GM23338 (cell line): ENCODE results near the gene LMNA. TPM values are rescaled to one million over a fixed set of nuclear protein-coding genes. Genes with fewer than 3 reads are reported as not detected.

Experiments used
- ATAC-seq: fragments of 200-7000 bp; cut with Tn5 transposase; 3 replicates; pipeline ENCODE4 v1.9.1; 2020
- DNase-seq: peaks from one replicate; pipeline ENCODE4 v3.0.0-alpha.2; 2015; ENCODE audit warnings: low spot score
- H2AFZ ChIP-seq: fragments of 200-600 bp; sonication (generic); 2 replicates; pipeline ENCODE4 v1.8.0; 2016; ENCODE audit warnings: antibody characterized with exemption, mild to moderate bottlenecking, moderate library complexity
- H3F3A ChIP-seq: fragments of 200-600 bp; sonication (generic); replicated peaks from 2 replicates; pipeline ENCODE4 v1.8.0; 2017; ENCODE audit warnings: antibody characterized with exemption, mixed run types, low read depth
- H3K27ac ChIP-seq: fragments of 200-600 bp; sonication (generic); 2 replicates; pipeline ENCODE4 v1.6.1; 2016; ENCODE audit warnings: low read depth
- H3K27me3 ChIP-seq: fragments of 200-600 bp; sonication (generic); 2 replicates; pipeline ENCODE4 v1.8.0; 2016; ENCODE audit warnings: mild to moderate bottlenecking, mixed run types, moderate library complexity; ENCODE audit not compliant: insufficient read depth
- H3K36me3 ChIP-seq: fragments of 200-600 bp; sonication (generic); 2 replicates; pipeline ENCODE4 v1.8.0; 2016; ENCODE audit warnings: mild to moderate bottlenecking; ENCODE audit not compliant: insufficient read depth
- H3K4me1 ChIP-seq: fragments of 200-600 bp; sonication (generic); 2 replicates; pipeline ENCODE4 v1.8.0; 2016; ENCODE audit warnings: mild to moderate bottlenecking, moderate library complexity; ENCODE audit not compliant: insufficient read depth
- H3K4me2 ChIP-seq: fragments of 200-600 bp; sonication (generic); 2 replicates; pipeline ENCODE4 v1.7.1; 2017; ENCODE audit warnings: mixed run types
- H3K4me3 ChIP-seq: fragments of 200-600 bp; sonication (generic); 2 replicates; pipeline ENCODE4 v1.6.1; 2016; ENCODE audit warnings: mixed run types
- H3K79me2 ChIP-seq: fragments of 200-600 bp; sonication (generic); replicated peaks from 2 replicates; pipeline ENCODE4 v1.8.0; 2017; ENCODE audit warnings: mild to moderate bottlenecking; ENCODE audit not compliant: insufficient read depth
- H3K9me2 ChIP-seq: fragments of 200-600 bp; sonication (generic); 2 replicates; pipeline ENCODE4 v1.8.0; 2017; ENCODE audit not compliant: insufficient read depth
- H4K20me1 ChIP-seq: fragments of 200-600 bp; sonication (generic); replicated peaks from 2 replicates; pipeline ENCODE4 v1.8.0; 2017; ENCODE audit warnings: mild to moderate bottlenecking; ENCODE audit not compliant: insufficient read depth
- H3K27ac Mint-ChIP-seq: 2 replicates; pipeline ENCODE4 v1.8.0; 2020; ENCODE audit warnings: inconsistent platforms, mild to moderate bottlenecking, moderate library complexity, mixed read lengths
- H3K27me3 Mint-ChIP-seq: 3 replicates; pipeline ENCODE4 v1.8.0; 2022; ENCODE audit warnings: low read depth, mild to moderate bottlenecking, moderate library complexity, mixed read lengths, inconsistent platforms; ENCODE audit not compliant: insufficient read depth, poor library complexity
- H3K36me3 Mint-ChIP-seq: 3 replicates; pipeline ENCODE4 v1.8.0; 2021; ENCODE audit warnings: low read depth, mild to moderate bottlenecking, inconsistent platforms, moderate library complexity, mixed read lengths
- H3K4me1 Mint-ChIP-seq: 3 replicates; pipeline ENCODE4 v1.8.0; 2020; ENCODE audit warnings: mild to moderate bottlenecking, inconsistent platforms, mixed read lengths
- H3K4me3 Mint-ChIP-seq: 3 replicates; pipeline ENCODE4 v1.8.0; 2021; ENCODE audit warnings: moderate library complexity, mild to moderate bottlenecking, inconsistent platforms, mixed read lengths
- H3K9me3 Mint-ChIP-seq: 3 replicates; pipeline ENCODE4 v1.8.0; 2020; ENCODE audit warnings: moderate library complexity, mild to moderate bottlenecking, inconsistent platforms, mixed read lengths
- CREB1 ChIP-seq: fragments of 250-450 bp; sonication (Bioruptor Pico); IDR thresholded peaks from 2 replicates; pipeline ENCODE4 v1.5.0; 2020; ENCODE audit warnings: low read depth, mild to moderate bottlenecking, moderate library complexity
- EZH2phosphoT487 ChIP-seq: fragments of 200-600 bp; sonication (generic); IDR thresholded peaks from one replicate; pipeline ENCODE4 v1.8.1; 2018; ENCODE audit warnings: antibody characterized with exemption; ENCODE audit not compliant: unreplicated experiment
- JUNB ChIP-seq: IDR thresholded peaks from one replicate; pipeline ENCODE4 v1.6.1; 2016; ENCODE audit warnings: antibody characterized with exemption; ENCODE audit not compliant: unreplicated experiment
- POLR2AphosphoS5 ChIP-seq: IDR thresholded peaks from 2 replicates; pipeline ENCODE4 v1.6.1; 2016; ENCODE audit warnings: antibody characterized with exemption, low read depth
- STAT1 ChIP-seq: IDR thresholded peaks from one replicate; pipeline ENCODE4 v1.6.1; 2016; ENCODE audit warnings: antibody characterized with exemption; ENCODE audit not compliant: unreplicated experiment
- ZNF114 ChIP-seq: fragments of 250-450 bp; sonication (Bioruptor Pico); IDR thresholded peaks from 2 replicates; pipeline ENCODE4 v1.5.0; 2020; ENCODE audit warnings: mild to moderate bottlenecking, moderate library complexity
- ZNF331 ChIP-seq: fragments of 250-450 bp; sonication (Bioruptor Pico); IDR thresholded peaks from 2 replicates; pipeline ENCODE4 v1.5.0; 2020; ENCODE audit warnings: low read depth, mild to moderate bottlenecking, moderate library complexity
- polyA plus RNA-seq: library from polyadenylated mRNA; unstranded; fragments of >200 nt; fragmentation: Nextera tagmentation; extraction: Ambion mirVana; gene quantifications from 2 replicates; pipeline ENCODE4 v1.2.1, GENCODE V29; 2016
- total RNA-seq: library from RNA; depleted of rRNA; stranded (reverse); fragments of >200 nt; shearing (Covaris generic); gene quantifications from 2 replicates; pipeline ENCODE4 v1.2.3, GENCODE V29; 2014
- TF ChIP-seq, protein P1 (sequence below): fragments of 250-450 bp; sonication (Bioruptor Pico); IDR thresholded peaks from 2 replicates; pipeline ENCODE4 v1.5.0; 2020; ENCODE audit warnings: mild to moderate bottlenecking, moderate library complexity
- TF ChIP-seq, protein P2 (sequence below), 2 experiments: fragments of 200-600 bp in 1 of 2; sonication (generic) in 1 of 2; conservative IDR thresholded peaks; 2 replicates each; pipeline versions ENCODE4 v1.5.1 to v1.6.1; 2016 to 2017; ENCODE audit warnings: antibody characterized with exemption in 2 of 2, low read depth in 2 of 2, mild to moderate bottlenecking in 2 of 2, moderate library complexity in 1 of 2
- TF ChIP-seq, protein P3 (sequence below): IDR thresholded peaks from one replicate; pipeline ENCODE4 v1.6.1; 2018; ENCODE audit warnings: antibody characterized with exemption; ENCODE audit not compliant: unreplicated experiment

Gene LMNA
- total and polyA plus RNA-seq, 2 experiments from 2014 or later: 35.5 to 56.3 TPM

DNA sequence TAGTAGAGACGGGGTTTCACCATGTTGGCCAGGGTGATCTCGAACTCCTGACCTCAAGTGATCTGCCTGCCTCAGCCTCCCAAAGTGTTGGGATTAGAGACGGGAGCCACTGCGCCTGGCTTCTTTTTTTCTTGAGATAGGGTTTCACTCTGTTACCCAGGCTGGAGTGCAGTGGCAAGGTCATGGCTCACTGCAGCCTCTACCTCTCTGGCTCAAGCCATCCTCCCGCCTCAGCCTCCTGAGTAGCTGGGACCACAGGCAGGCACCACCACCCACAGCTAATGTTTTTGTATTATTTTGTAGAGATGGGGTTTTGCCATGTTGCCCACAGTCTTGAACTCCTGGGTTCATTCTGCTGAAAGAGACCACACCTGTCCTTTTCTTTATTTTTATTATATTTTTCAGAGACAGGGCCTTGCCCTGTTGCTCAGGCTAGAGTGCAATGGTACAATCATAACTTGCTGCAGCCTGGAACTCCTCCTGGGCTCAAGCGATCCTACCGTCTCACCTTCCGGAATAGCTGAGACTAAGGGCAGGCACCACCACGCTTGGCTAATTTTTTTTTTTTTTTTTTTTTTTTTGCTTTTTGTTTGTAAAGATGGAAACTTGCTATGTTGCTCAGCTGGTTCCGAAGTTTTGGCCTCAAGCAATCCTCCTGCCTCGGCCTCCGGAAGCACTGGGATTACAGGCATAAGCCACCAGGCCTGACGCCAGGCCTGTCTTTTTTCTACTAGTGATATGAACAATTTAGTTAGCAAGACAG, 3.1 kb downstream of the LMNA start:
- Histone ChIP-seq H3K4me1 (peaks cover 32% of the 10 kb centered on the region), H3K9me2 (no peaks in the 10 kb centered on the region), H3K4me3 (no peak overlapping the region), H2AFZ (no peak overlapping the region), H3F3A (0 out of 2 replicates have a peak, but pooled peaks cover 16% of the 10 kb centered on the region), H3K4me2 (no peak overlapping the region), H4K20me1 (no peaks in the 10 kb centered on the region; the same call in 1 of the 2 replicates), H3K27me3 (peaks cover 12% of the 10 kb centered on the region; the same call in 1 of the 2 replicates), H3K27ac (no peak overlapping the region), H3K79me2 (peaks cover 29% of the 10 kb centered on the region), H3K36me3 (no peaks in the 10 kb centered on the region)
- no peak overlapping the region for H3K4me3 Mint-ChIP-seq
- no peak for DNase-seq
- H3K4me1 Mint-ChIP-seq: peaks cover 51% of the 10 kb centered on the region
- no peaks in the 10 kb centered on the region; the same call in 2 of the 3 replicates for H3K36me3 Mint-ChIP-seq
- TF ChIP-seq, protein P1, sequence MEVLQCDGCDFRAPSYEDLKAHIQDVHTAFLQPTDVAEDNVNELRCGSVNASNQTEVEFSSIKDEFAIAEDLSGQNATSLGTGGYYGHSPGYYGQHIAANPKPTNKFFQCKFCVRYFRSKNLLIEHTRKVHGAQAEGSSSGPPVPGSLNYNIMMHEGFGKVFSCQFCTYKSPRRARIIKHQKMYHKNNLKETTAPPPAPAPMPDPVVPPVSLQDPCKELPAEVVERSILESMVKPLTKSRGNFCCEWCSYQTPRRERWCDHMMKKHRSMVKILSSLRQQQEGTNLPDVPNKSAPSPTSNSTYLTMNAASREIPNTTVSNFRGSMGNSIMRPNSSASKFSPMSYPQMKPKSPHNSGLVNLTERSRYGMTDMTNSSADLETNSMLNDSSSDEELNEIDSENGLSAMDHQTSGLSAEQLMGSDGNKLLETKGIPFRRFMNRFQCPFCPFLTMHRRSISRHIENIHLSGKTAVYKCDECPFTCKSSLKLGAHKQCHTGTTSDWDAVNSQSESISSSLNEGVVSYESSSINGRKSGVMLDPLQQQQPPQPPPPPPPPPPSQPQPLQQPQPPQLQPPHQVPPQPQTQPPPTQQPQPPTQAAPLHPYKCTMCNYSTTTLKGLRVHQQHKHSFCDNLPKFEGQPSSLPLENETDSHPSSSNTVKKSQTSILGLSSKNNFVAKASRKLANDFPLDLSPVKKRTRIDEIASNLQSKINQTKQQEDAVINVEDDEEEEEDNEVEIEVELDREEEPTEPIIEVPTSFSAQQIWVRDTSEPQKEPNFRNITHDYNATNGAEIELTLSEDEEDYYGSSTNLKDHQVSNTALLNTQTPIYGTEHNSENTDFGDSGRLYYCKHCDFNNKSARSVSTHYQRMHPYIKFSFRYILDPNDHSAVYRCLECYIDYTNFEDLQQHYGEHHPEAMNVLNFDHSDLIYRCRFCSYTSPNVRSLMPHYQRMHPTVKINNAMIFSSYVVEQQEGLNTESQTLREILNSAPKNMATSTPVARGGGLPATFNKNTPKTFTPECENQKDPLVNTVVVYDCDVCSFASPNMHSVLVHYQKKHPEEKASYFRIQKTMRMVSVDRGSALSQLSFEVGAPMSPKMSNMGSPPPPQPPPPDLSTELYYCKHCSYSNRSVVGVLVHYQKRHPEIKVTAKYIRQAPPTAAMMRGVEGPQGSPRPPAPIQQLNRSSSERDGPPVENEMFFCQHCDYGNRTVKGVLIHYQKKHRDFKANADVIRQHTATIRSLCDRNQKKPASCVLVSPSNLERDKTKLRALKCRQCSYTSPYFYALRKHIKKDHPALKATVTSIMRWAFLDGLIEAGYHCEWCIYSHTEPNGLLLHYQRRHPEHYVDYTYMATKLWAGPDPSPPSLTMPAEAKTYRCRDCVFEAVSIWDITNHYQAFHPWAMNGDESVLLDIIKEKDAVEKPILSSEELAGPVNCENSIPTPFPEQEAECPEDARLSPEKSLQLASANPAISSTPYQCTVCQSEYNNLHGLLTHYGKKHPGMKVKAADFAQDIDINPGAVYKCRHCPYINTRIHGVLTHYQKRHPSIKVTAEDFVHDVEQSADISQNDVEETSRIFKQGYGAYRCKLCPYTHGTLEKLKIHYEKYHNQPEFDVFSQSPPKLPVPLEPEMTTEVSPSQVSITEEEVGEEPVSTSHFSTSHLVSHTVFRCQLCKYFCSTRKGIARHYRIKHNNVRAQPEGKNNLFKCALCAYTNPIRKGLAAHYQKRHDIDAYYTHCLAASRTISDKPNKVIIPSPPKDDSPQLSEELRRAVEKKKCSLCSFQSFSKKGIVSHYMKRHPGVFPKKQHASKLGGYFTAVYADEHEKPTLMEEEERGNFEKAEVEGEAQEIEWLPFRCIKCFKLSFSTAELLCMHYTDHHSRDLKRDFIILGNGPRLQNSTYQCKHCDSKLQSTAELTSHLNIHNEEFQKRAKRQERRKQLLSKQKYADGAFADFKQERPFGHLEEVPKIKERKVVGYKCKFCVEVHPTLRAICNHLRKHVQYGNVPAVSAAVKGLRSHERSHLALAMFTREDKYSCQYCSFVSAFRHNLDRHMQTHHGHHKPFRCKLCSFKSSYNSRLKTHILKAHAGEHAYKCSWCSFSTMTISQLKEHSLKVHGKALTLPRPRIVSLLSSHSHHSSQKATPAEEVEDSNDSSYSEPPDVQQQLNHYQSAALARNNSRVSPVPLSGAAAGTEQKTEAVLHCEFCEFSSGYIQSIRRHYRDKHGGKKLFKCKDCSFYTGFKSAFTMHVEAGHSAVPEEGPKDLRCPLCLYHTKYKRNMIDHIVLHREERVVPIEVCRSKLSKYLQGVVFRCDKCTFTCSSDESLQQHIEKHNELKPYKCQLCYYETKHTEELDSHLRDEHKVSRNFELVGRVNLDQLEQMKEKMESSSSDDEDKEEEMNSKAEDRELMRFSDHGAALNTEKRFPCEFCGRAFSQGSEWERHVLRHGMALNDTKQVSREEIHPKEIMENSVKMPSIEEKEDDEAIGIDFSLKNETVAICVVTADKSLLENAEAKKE: no peak
- TF ChIP-seq, protein P2, sequence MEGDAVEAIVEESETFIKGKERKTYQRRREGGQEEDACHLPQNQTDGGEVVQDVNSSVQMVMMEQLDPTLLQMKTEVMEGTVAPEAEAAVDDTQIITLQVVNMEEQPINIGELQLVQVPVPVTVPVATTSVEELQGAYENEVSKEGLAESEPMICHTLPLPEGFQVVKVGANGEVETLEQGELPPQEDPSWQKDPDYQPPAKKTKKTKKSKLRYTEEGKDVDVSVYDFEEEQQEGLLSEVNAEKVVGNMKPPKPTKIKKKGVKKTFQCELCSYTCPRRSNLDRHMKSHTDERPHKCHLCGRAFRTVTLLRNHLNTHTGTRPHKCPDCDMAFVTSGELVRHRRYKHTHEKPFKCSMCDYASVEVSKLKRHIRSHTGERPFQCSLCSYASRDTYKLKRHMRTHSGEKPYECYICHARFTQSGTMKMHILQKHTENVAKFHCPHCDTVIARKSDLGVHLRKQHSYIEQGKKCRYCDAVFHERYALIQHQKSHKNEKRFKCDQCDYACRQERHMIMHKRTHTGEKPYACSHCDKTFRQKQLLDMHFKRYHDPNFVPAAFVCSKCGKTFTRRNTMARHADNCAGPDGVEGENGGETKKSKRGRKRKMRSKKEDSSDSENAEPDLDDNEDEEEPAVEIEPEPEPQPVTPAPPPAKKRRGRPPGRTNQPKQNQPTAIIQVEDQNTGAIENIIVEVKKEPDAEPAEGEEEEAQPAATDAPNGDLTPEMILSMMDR (conservative IDR thresholded peaks at IDR 0.05; ENCODE audit: low read depth in 2 of 2): no peak
- TF ChIP-seq CREB1 (CRISPR knock-in tag): no peak
- TF ChIP-seq JUNB: no peak
- no peak for TF ChIP-seq ZNF331
- TF ChIP-seq, protein P3, sequence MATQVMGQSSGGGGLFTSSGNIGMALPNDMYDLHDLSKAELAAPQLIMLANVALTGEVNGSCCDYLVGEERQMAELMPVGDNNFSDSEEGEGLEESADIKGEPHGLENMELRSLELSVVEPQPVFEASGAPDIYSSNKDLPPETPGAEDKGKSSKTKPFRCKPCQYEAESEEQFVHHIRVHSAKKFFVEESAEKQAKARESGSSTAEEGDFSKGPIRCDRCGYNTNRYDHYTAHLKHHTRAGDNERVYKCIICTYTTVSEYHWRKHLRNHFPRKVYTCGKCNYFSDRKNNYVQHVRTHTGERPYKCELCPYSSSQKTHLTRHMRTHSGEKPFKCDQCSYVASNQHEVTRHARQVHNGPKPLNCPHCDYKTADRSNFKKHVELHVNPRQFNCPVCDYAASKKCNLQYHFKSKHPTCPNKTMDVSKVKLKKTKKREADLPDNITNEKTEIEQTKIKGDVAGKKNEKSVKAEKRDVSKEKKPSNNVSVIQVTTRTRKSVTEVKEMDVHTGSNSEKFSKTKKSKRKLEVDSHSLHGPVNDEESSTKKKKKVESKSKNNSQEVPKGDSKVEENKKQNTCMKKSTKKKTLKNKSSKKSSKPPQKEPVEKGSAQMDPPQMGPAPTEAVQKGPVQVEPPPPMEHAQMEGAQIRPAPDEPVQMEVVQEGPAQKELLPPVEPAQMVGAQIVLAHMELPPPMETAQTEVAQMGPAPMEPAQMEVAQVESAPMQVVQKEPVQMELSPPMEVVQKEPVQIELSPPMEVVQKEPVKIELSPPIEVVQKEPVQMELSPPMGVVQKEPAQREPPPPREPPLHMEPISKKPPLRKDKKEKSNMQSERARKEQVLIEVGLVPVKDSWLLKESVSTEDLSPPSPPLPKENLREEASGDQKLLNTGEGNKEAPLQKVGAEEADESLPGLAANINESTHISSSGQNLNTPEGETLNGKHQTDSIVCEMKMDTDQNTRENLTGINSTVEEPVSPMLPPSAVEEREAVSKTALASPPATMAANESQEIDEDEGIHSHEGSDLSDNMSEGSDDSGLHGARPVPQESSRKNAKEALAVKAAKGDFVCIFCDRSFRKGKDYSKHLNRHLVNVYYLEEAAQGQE: no peak
- TF ChIP-seq POLR2AphosphoS5: no peak
- no peak for TF ChIP-seq STAT1
- TF ChIP-seq ZNF114 (CRISPR knock-in tag): no peak
- no peak for TF ChIP-seq EZH2phosphoT487
- H3K9me3 Mint-ChIP-seq: no peaks in the 10 kb centered on the region; the same call in 2 of the 3 replicates
- ATAC-seq: no peak
- no peak overlapping the region for H3K27ac Mint-ChIP-seq
- peaks cover 46% of the 10 kb centered on the region for H3K27me3 Mint-ChIP-seq
